H1 (cell line): ENCODE measurements around the gene LDLRAD1. TPM values are rescaled to one million over a fixed set of nuclear protein-coding genes. Genes with fewer than 3 reads are reported as not detected.
A peak's percentile ranks its signal among the peaks of the same experiment; 100 is the strongest.

ENCODE experiments used
- CTCF ChIA-PET: fragments of 300-600 bp; sonication (Branson Sonifier 250); formaldehyde crosslinking; loops from one replicate; lab custom pipeline; 2021; ENCODE audit not compliant: partially characterized antibody; lab: Charles Lee
- POLR2A ChIA-PET: fragments of 300-600 bp; sonication (Branson Sonifier 250); formaldehyde crosslinking; loops from one replicate; lab custom pipeline; 2021; ENCODE audit warnings: inconsistent platforms; ENCODE audit not compliant: partially characterized antibody; lab: Charles Lee
- DNase-seq, 2 experiments: peaks; one replicate each; pipeline versions ENCODE4 v3.0.0 to v3.0.0-alpha.2; 2010 to 2022; ENCODE audit warnings: low spot score in 2 of 2, low read depth in 1 of 2, mixed read lengths in 1 of 2
- FAIRE-seq: peaks from 2 replicates; lab custom pipeline; 2011; peaks lifted over from hg19 to GRCh38; lab: Jason Lieb, UNC
- H2AFZ ChIP-seq: 2 replicates; pipeline ENCODE4 v1.8.1; 2012; ENCODE audit warnings: low read length, inconsistent platforms
- H2AK5ac ChIP-seq: 2 replicates; pipeline ENCODE4 v1.6.1; 2013; ENCODE audit warnings: low read depth, low read length
- H2BK120ac ChIP-seq: replicated peaks from 2 replicates; pipeline ENCODE3; 2013; ENCODE audit warnings: low read depth, low read length, inconsistent platforms
- H2BK12ac ChIP-seq: 2 replicates; pipeline ENCODE4 v1.6.1; 2013; ENCODE audit warnings: low read depth, low read length
- H2BK15ac ChIP-seq: 2 replicates; pipeline ENCODE4 v1.6.1; 2013; ENCODE audit warnings: low read length
- H2BK20ac ChIP-seq: 2 replicates; pipeline ENCODE4 v1.6.1; 2013; ENCODE audit warnings: low read length
- H2BK5ac ChIP-seq: 2 replicates; pipeline ENCODE4 v1.6.1; 2013; ENCODE audit warnings: low read depth, low read length
- H3K14ac ChIP-seq: 2 replicates; pipeline ENCODE4 v1.6.1; 2013; ENCODE audit warnings: inconsistent platforms; ENCODE audit not compliant: insufficient read length
- H3K18ac ChIP-seq: 2 replicates; pipeline ENCODE4 v1.6.1; 2013; ENCODE audit warnings: low read length; ENCODE audit errors: extremely low read depth
- H3K23ac ChIP-seq: 2 replicates; pipeline ENCODE4 v1.6.1; 2013; ENCODE audit warnings: inconsistent platforms; ENCODE audit not compliant: insufficient read length
- H3K23me2 ChIP-seq: 2 replicates; pipeline ENCODE4 v1.6.1; 2013; ENCODE audit warnings: low read depth, low read length
- H3K27ac ChIP-seq: 2 replicates; pipeline ENCODE4 v1.6.1; 2011; ENCODE audit warnings: low read depth, low read length, inconsistent platforms
- H3K27me3 ChIP-seq, 4 experiments: replicated peaks in 1 of 4; 1 replicate in 1 of 4; 2 replicates in 3 of 4; pipeline versions ENCODE4 v1.6.1 to v1.8.1; 2011 to 2013; ENCODE audit warnings: low read length in 3 of 4, mild to moderate bottlenecking in 3 of 4, inconsistent platforms in 2 of 4, mixed read lengths in 2 of 4, moderate library complexity in 1 of 4; ENCODE audit not compliant: control insufficient read depth in 3 of 4, insufficient read depth in 3 of 4; ENCODE audit errors: extremely low read depth in 1 of 4
- H3K36me3 ChIP-seq, 4 experiments: 2 replicates each; pipeline versions ENCODE4 v1.6.1 to v1.8.1; 2011 to 2013; ENCODE audit warnings: mild to moderate bottlenecking in 4 of 4, low read length in 3 of 4, moderate library complexity in 2 of 4, control low read depth in 1 of 4, inconsistent platforms in 1 of 4; ENCODE audit not compliant: insufficient read depth in 4 of 4, control insufficient read depth in 2 of 4
- H3K4ac ChIP-seq: replicated peaks from 2 replicates; pipeline ENCODE3; 2013; ENCODE audit warnings: low read length, low read depth, mixed read lengths, inconsistent platforms; ENCODE audit not compliant: insufficient read length
- H3K4me1 ChIP-seq, 4 experiments: replicated peaks in 1 of 4; 1 replicate in 1 of 4; 2 replicates in 3 of 4; pipeline versions ENCODE4 v1.6.1 to v1.8.1; 2011 to 2013; ENCODE audit warnings: low read length in 3 of 4, inconsistent platforms in 2 of 4, mixed read lengths in 1 of 4; ENCODE audit not compliant: insufficient read depth in 4 of 4, control insufficient read depth in 3 of 4
- H3K4me2 ChIP-seq, 2 experiments: 2 replicates each; pipeline versions ENCODE4 v1.6.1 to v1.8.1; 2011 to 2013; ENCODE audit warnings: low read depth in 2 of 2, low read length in 2 of 2, control low read depth in 1 of 2, inconsistent platforms in 1 of 2, mild to moderate bottlenecking in 1 of 2; ENCODE audit not compliant: insufficient read depth in 1 of 2
- H3K4me3 ChIP-seq, 4 experiments: fragments of 200-600, 300-600 bp in 1 of 4; sonication (generic), shearing (Covaris generic), sonication (Bioruptor Twin) in 1 of 4; 2 replicates each; pipeline versions ENCODE4 v1.5.1 to v1.8.1; 2011 to 2016; ENCODE audit warnings: low read length in 4 of 4, low read depth in 3 of 4, control low read depth in 2 of 4, inconsistent platforms in 2 of 4, mild to moderate bottlenecking in 2 of 4, mixed read lengths in 1 of 4, moderate library complexity in 1 of 4; ENCODE audit not compliant: insufficient read depth in 2 of 4; ENCODE audit errors: extremely low read depth in 1 of 4
- H3K56ac ChIP-seq: replicated peaks from 2 replicates; pipeline ENCODE3; 2013; ENCODE audit warnings: low read depth, mild to moderate bottlenecking, mixed read lengths, low read length, inconsistent platforms; ENCODE audit not compliant: insufficient read length
- H3K79me1 ChIP-seq: 2 replicates; pipeline ENCODE4 v1.6.1; 2013; ENCODE audit warnings: low read depth, low read length, control low read depth
- H3K79me2 ChIP-seq, 2 experiments: 2 replicates each; pipeline versions ENCODE4 v1.6.1 to v1.8.1; 2012 to 2013; ENCODE audit warnings: low read length in 2 of 2, mild to moderate bottlenecking in 2 of 2, inconsistent platforms in 1 of 2; ENCODE audit not compliant: insufficient read depth in 2 of 2, control insufficient read depth in 1 of 2
- H3K9ac ChIP-seq, 4 experiments: replicated peaks in 1 of 4; 1 replicate in 1 of 4; 2 replicates in 3 of 4; pipeline versions ENCODE4 v1.6.1 to v1.8.1; 2011 to 2013; ENCODE audit warnings: low read depth in 3 of 4, low read length in 3 of 4, control low read depth in 2 of 4, mild to moderate bottlenecking in 2 of 4, moderate library complexity in 2 of 4, inconsistent platforms in 1 of 4; ENCODE audit errors: extremely low read depth in 1 of 4
- H3K9me3 ChIP-seq, 2 experiments: 2 replicates each; pipeline versions ENCODE4 v1.6.1 to v1.8.1; 2012 to 2013; ENCODE audit warnings: mild to moderate bottlenecking in 2 of 2, moderate library complexity in 2 of 2, control low read depth in 1 of 2, inconsistent platforms in 1 of 2, low read depth in 1 of 2, low read length in 1 of 2, mixed read lengths in 1 of 2; ENCODE audit not compliant: insufficient read depth in 2 of 2
- H4K20me1 ChIP-seq, 2 experiments: replicated peaks in 1 of 2; 2 replicates each; pipeline versions ENCODE3 to v1.8.1; 2011 to 2013; ENCODE audit warnings: inconsistent platforms in 2 of 2, low read length in 2 of 2, mild to moderate bottlenecking in 1 of 2; ENCODE audit not compliant: insufficient read depth in 2 of 2, control insufficient read depth in 1 of 2
- H4K5ac ChIP-seq: 2 replicates; pipeline ENCODE4 v1.6.1; 2013; ENCODE audit warnings: low read length, low read depth, mixed read lengths, inconsistent platforms; ENCODE audit not compliant: insufficient read length
- H4K8ac ChIP-seq: 2 replicates; pipeline ENCODE4 v1.8.0; 2013; ENCODE audit warnings: mild to moderate bottlenecking, moderate library complexity, low read length, inconsistent platforms; ENCODE audit not compliant: insufficient read depth; ENCODE audit errors: extremely low read depth
- H4K91ac ChIP-seq: replicated peaks from 2 replicates; pipeline ENCODE3; 2013; ENCODE audit warnings: low read length, mixed read lengths, inconsistent platforms; ENCODE audit not compliant: insufficient read length
- ATF2 ChIP-seq: IDR thresholded peaks from 2 replicates; pipeline ENCODE4 v1.6.1; 2012; ENCODE audit warnings: low read length, inconsistent platforms
- SRF ChIP-seq: IDR thresholded peaks from 2 replicates; pipeline ENCODE4 v1.6.1; 2011; ENCODE audit warnings: mild to moderate bottlenecking, low read depth, low read length, moderate library complexity
- WGBS, 2 experiments: shearing (Covaris generic) in 1 of 2; methylation state at CpG; one replicate each; pipeline versions ENCODE4 v1.1.6 to v1.1.7; 2013 to 2015; ENCODE audit warnings: low lambda C conversion rate in 2 of 2, mixed read lengths in 2 of 2, inconsistent platforms in 1 of 2, low coverage in 1 of 2, missing lambda C conversion rate in 1 of 2; ENCODE audit not compliant: insufficient replicate concordance in 2 of 2, insufficient coverage in 1 of 2, insufficient read length in 1 of 2; ENCODE audit errors: extremely low coverage in 1 of 2, missing lambda C conversion rate in 1 of 2; 5-methylcytosine and 5-hydroxymethylcytosine counted together
- polyA plus RNA-seq, 7 experiments: library from polyadenylated mRNA; depleted of rRNA in 3 of 7; stranded (reverse) in 5 of 7; unstranded in 2 of 7; fragments of >200 nt in 5 of 7; fragments of 200-250 nt in 2 of 7; gene quantifications; 1 replicate in 5 of 7; 2 replicates in 1 of 7; 4 replicates in 1 of 7; pipeline versions ENCODE4 v1.2.1 to v1.2.3, GENCODE V29; 2011 to 2013; ENCODE audit warnings: missing spikeins in 2 of 7, mixed read lengths in 2 of 7
- total RNA-seq: library from RNA; stranded (reverse); fragmentation: NEBNext Ultra II Directional; extraction: Animal tissue kit (Norgen Biotek cat#: 25700); gene quantifications from 2 replicates; pipeline ENCODE4 v1.2.1, GENCODE V29; 2021

The LDLRAD1 gene
- total and polyA plus RNA-seq, 2 of the 8 experiments (the other 6 are each of a cell fraction or from before 2014, with no cell fraction given): not detected

- Histone ChIP-seq H4K5ac (no peak overlapping the region), H3K4me3 (no peak overlapping the region), H2BK15ac (no peak overlapping the region), H3K23ac (no peak overlapping the region), H3K14ac (no peak overlapping the region), H4K8ac (no peak overlapping the region), H3K79me2 (no peaks in the 10 kb centered on the region), H3K27me3 (peaks cover 0 to 2% (median 0%) of the 10 kb centered on the region in 4 experiments; a peak in 1 of 7 replicates), H2BK20ac (no peak overlapping the region), H3K4me1 (peaks cover 0 to 5% (median 0%) of the 10 kb centered on the region in 4 experiments; a peak in 2 of 7 replicates), H3K79me1 (no peaks in the 10 kb centered on the region), H3K27ac (no peak overlapping the region), H2AK5ac (no peak overlapping the region), H3K56ac (no peak overlapping the region), H2BK5ac (no peak overlapping the region), H3K23me2 (peaks cover 2% of the 10 kb centered on the region; the same call in 1 of the 2 replicates), H2AFZ (peak overlapping the region; percentile 24; the same call in 1 of the 2 replicates), H2BK12ac (no peak overlapping the region), H4K20me1 (no peaks in the 10 kb centered on the region), H3K4me2 (no peak overlapping the region), H3K4ac (no peak overlapping the region), H4K91ac (peak overlapping the region; percentile 4), H2BK120ac (no peak overlapping the region), H3K9me3 (no peaks in the 10 kb centered on the region)
- POLR2A ChIA-PET: no interaction called here
- WGBS, 2 experiments: 90% methylated on average over 6 of the region's 6 CpGs; no CpG with 5 or more reads in 1 of the 2 experiments
- FAIRE-seq (no peak), DNase-seq (no peak)
- TF ChIP-seq ATF2: no peak
- TF ChIP-seq SRF: no peak
- TF ChIP-seq, all 59 proteins: peak for 0
- CTCF ChIA-PET: interaction anchor here (0.6 to 1.3 kb wide), 4 partner anchors 11 to 122 kb away, joined by 3 to 4 read pairs (median 4); no protein-coding TSS in a partner anchor
- Histone ChIP-seq H3K36me3 (no peaks in the 10 kb centered on the region), H3K18ac (no peak overlapping the region), H3K9ac (no peak overlapping the region; a peak in 1 of 7 replicates)
Measured at GRCh38 chr1:53981220-53981619, 36.8 kb downstream of the LDLRAD1 start.
